ENCODE data around the gene PIK3R3. TPM values are rescaled to one million over a fixed set of nuclear protein-coding genes. Genes with fewer than 3 reads are reported as not detected.

Gene PIK3R3
- total and polyA plus RNA-seq, 9 of the 15 experiments (the other 6 are each of a cell fraction or from before 2014, with no cell fraction given): 1.4 to 7.7 (median 4.6) TPM

DNA sequence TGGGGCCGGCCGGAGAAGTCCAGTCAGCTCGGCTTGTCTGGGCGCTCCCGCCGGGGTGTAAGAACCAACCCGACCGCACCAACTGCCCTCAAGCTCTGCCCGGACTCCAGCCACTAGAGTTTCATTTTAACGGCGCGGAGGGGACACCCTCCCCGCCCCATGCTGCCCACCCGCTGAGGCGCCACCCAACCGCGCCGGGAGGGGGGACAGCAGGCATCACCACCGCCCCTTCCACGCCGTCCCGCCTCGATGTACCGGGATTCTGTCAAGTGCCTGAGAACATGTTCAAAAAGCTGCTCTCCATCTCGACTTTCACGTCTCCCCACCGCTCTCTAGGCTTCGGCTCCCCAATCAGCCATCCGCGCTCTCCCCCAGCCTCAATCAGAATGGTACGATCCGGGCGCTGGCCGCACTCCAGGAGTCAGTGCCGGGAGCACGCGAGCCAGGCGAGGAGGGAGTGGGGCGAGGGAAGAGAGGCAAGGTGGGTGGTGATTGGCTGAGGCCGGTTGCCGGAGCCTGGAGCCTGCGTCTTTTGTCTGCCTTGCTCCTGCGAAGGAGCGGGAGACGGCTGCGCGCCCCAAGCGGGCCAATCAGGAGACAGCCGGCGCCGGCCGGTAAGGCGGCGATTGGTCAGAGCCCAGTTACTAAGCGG lies at the start of gene PIK3R3 (continued):
- TF ChIP-seq, protein P1, sequence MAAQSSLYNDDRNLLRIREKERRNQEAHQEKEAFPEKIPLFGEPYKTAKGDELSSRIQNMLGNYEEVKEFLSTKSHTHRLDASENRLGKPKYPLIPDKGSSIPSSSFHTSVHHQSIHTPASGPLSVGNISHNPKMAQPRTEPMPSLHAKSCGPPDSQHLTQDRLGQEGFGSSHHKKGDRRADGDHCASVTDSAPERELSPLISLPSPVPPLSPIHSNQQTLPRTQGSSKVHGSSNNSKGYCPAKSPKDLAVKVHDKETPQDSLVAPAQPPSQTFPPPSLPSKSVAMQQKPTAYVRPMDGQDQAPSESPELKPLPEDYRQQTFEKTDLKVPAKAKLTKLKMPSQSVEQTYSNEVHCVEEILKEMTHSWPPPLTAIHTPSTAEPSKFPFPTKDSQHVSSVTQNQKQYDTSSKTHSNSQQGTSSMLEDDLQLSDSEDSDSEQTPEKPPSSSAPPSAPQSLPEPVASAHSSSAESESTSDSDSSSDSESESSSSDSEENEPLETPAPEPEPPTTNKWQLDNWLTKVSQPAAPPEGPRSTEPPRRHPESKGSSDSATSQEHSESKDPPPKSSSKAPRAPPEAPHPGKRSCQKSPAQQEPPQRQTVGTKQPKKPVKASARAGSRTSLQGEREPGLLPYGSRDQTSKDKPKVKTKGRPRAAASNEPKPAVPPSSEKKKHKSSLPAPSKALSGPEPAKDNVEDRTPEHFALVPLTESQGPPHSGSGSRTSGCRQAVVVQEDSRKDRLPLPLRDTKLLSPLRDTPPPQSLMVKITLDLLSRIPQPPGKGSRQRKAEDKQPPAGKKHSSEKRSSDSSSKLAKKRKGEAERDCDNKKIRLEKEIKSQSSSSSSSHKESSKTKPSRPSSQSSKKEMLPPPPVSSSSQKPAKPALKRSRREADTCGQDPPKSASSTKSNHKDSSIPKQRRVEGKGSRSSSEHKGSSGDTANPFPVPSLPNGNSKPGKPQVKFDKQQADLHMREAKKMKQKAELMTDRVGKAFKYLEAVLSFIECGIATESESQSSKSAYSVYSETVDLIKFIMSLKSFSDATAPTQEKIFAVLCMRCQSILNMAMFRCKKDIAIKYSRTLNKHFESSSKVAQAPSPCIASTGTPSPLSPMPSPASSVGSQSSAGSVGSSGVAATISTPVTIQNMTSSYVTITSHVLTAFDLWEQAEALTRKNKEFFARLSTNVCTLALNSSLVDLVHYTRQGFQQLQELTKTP (IDR thresholded peaks at IDR 0.05; ENCODE audit: low read depth in 1 of 2, partially characterized antibody in 2 of 2): peak in 1 of 2 experiments; percentile 53
- TF ChIP-seq XRCC3 (IDR thresholded peaks at IDR 0.05): no peak
- TF ChIP-seq ZNF184 (CRISPR knock-in tag; IDR thresholded peaks at IDR 0.05): no peak
- TF ChIP-seq, protein P2, sequence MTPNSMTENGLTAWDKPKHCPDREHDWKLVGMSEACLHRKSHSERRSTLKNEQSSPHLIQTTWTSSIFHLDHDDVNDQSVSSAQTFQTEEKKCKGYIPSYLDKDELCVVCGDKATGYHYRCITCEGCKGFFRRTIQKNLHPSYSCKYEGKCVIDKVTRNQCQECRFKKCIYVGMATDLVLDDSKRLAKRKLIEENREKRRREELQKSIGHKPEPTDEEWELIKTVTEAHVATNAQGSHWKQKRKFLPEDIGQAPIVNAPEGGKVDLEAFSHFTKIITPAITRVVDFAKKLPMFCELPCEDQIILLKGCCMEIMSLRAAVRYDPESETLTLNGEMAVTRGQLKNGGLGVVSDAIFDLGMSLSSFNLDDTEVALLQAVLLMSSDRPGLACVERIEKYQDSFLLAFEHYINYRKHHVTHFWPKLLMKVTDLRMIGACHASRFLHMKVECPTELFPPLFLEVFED (CRISPR knock-in tag; conservative IDR thresholded peaks at IDR 0.05): 0 out of 2 replicates have a peak, but pooled peaks have one; percentile 42
- peak; percentile 95; the same call in 1 of the 2 replicates for TF ChIP-seq MTA3 (IDR thresholded peaks at IDR 0.05; ENCODE audit: borderline replicate concordance)
- no peak for TF ChIP-seq ARHGAP35 (IDR thresholded peaks at IDR 0.05; ENCODE audit: partially characterized antibody)
- peak in 1 of 2 experiments; percentile 72; a peak in 1 of 4 replicates for TF ChIP-seq KDM4B (IDR thresholded peaks at IDR 0.05; ENCODE audit: borderline replicate concordance in 2 of 2, low read depth in 1 of 2)
- TF ChIP-seq, protein P3, sequence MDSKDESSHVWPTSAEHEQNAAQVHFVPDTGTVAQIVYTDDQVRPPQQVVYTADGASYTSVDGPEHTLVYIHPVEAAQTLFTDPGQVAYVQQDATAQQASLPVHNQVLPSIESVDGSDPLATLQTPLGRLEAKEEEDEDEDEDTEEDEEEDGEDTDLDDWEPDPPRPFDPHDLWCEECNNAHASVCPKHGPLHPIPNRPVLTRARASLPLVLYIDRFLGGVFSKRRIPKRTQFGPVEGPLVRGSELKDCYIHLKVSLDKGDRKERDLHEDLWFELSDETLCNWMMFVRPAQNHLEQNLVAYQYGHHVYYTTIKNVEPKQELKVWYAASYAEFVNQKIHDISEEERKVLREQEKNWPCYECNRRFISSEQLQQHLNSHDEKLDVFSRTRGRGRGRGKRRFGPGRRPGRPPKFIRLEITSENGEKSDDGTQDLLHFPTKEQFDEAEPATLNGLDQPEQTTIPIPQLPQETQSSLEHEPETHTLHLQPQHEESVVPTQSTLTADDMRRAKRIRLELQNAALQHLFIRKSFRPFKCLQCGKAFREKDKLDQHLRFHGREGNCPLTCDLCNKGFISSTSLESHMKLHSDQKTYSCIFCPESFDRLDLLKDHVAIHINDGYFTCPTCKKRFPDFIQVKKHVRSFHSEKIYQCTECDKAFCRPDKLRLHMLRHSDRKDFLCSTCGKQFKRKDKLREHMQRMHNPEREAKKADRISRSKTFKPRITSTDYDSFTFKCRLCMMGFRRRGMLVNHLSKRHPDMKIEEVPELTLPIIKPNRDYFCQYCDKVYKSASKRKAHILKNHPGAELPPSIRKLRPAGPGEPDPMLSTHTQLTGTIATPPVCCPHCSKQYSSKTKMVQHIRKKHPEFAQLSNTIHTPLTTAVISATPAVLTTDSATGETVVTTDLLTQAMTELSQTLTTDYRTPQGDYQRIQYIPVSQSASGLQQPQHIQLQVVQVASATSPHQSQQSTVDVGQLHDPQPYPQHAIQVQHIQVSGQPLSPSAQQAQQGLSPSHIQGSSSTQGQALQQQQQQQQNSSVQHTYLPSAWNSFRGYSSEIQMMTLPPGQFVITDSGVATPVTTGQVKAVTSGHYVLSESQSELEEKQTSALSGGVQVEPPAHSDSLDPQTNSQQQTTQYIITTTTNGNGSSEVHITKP (IDR thresholded peaks at IDR 0.05; ENCODE audit: partially characterized antibody): peak; percentile 100
- TF ChIP-seq, protein P4, sequence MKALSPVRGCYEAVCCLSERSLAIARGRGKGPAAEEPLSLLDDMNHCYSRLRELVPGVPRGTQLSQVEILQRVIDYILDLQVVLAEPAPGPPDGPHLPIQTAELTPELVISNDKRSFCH (CRISPR knock-in tag; IDR thresholded peaks at IDR 0.05): no peak
- TF ChIP-seq, protein P4 (tag; IDR thresholded peaks at IDR 0.05): peak; percentile 90; the same call in 1 of the 2 replicates
- TF ChIP-seq, protein P5, sequence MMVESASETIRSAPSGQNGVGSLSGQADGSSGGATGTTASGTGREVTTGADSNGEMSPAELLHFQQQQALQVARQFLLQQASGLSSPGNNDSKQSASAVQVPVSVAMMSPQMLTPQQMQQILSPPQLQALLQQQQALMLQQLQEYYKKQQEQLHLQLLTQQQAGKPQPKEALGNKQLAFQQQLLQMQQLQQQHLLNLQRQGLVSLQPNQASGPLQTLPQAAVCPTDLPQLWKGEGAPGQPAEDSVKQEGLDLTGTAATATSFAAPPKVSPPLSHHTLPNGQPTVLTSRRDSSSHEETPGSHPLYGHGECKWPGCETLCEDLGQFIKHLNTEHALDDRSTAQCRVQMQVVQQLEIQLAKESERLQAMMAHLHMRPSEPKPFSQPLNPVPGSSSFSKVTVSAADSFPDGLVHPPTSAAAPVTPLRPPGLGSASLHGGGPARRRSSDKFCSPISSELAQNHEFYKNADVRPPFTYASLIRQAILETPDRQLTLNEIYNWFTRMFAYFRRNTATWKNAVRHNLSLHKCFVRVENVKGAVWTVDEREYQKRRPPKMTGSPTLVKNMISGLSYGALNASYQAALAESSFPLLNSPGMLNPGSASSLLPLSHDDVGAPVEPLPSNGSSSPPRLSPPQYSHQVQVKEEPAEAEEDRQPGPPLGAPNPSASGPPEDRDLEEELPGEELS (CRISPR knock-in tag; IDR thresholded peaks at IDR 0.05; ENCODE audit: borderline replicate concordance): peak; percentile 95; the same call in 1 of the 2 replicates
- TF ChIP-seq CHCHD3 (CRISPR knock-in tag; IDR thresholded peaks at IDR 0.05): peak; percentile 81
- peak; percentile 97; the same call in 1 of the 2 replicates for TF ChIP-seq FOXK1 (CRISPR knock-in tag; IDR thresholded peaks at IDR 0.05; ENCODE audit: borderline replicate concordance)
- TF ChIP-seq RBBP5 (IDR thresholded peaks at IDR 0.05; ENCODE audit: borderline replicate concordance, insufficient read depth, low read length, poor library complexity, severe bottlenecking): peak; percentile 9

All from K562 (cell line).